KOPT-K1 (cell line): Measurements from ENCODE around the gene LENEP.
"Not testable (repeated sequence)": the region's sequence is repeated elsewhere in the genome, so short reads cannot be mapped to it uniquely, and the experiment has no call there.

Source experiments
- H3K27ac ChIP-seq: fragments of 200-600 bp; sonication (generic); 2 replicates; pipeline ENCODE4 v1.5.1; 2016; ENCODE audit warnings: antibody characterized with exemption, mild to moderate bottlenecking, low read depth, low read length; ENCODE audit not compliant: poor library complexity, severe bottlenecking
- H3K36me3 ChIP-seq: fragments of 200-600 bp; sonication (generic); 2 replicates; pipeline ENCODE4 v1.5.1; 2017; ENCODE audit warnings: antibody characterized with exemption, mild to moderate bottlenecking, low read length, moderate library complexity; ENCODE audit not compliant: insufficient read depth
- H3K9me3 ChIP-seq: fragments of 200-600 bp; sonication (generic); 2 replicates; pipeline ENCODE4 v1.5.1; 2017; ENCODE audit warnings: antibody characterized with exemption, low read length, mild to moderate bottlenecking; ENCODE audit not compliant: insufficient read depth, poor library complexity, severe bottlenecking

The LENEP gene

GRCh38 chr1:154969246-154969645 is 24.1 kb upstream of the LENEP start:
- H3K9me3 ChIP-seq, result no peaks in the 10 kb centered on the region
- H3K36me3 ChIP-seq, result peaks cover 61% of the 10 kb centered on the region
- H3K27ac ChIP-seq, result no peak overlapping the region

GRCh38 chr1:154969860-154970452 is 23.4 kb upstream of the LENEP start:
- Histone ChIP-seq H3K27ac (no peak overlapping the region), H3K9me3 (no peaks in the 10 kb centered on the region), H3K36me3 (peaks cover 54% of the 10 kb centered on the region)

GRCh38 chr1:154970631-154971340 is 22.6 kb upstream of the LENEP start, which contains the start of gene SHC1:
Gene SHC1, minus strand, starts transcription at chr1:154970747. Its CDS starts 221 bp downstream, at chr1:154970526.
- Histone ChIP-seq H3K9me3 (no peaks in the 10 kb centered on the region), H3K27ac (no peak within 1 kb of the TSS), H3K36me3 (peaks cover 46% of the 10 kb centered on the region)

- no peaks in the 10 kb centered on the region for H3K9me3 ChIP-seq
- no peak overlapping the region for H3K27ac ChIP-seq
- H3K36me3 ChIP-seq, result peaks cover 39% of the 10 kb centered on the region
These were observed 21.9 kb upstream of the LENEP start for GRCh38 chr1:154971341-154971998.

GRCh38 chr1:154972213-154972516 is 21.2 kb upstream of the LENEP start:
- Histone ChIP-seq H3K27ac (no peak overlapping the region), H3K36me3 (peaks cover 34% of the 10 kb centered on the region), H3K9me3 (no peaks in the 10 kb centered on the region)

GRCh38 chr1:154972517-154973343 is 20.7 kb upstream of the LENEP start:
- Histone ChIP-seq H3K27ac (no peak overlapping the region), H3K9me3 (no peaks in the 10 kb centered on the region), H3K36me3 (peaks cover 34% of the 10 kb centered on the region)

- peaks cover 34% of the 10 kb centered on the region for H3K36me3 ChIP-seq
- no peaks in the 10 kb centered on the region for H3K9me3 ChIP-seq
- H3K27ac ChIP-seq, result peak overlapping the region; percentile 92
These were observed 19.9 kb upstream of the LENEP start for GRCh38 chr1:154973344-154974101.

- Histone ChIP-seq H3K27ac (peak within 1 kb of the TSS; percentile 92), H3K36me3 (peaks cover 33% of the 10 kb centered on the region), H3K9me3 (no peaks in the 10 kb centered on the region)
These were observed 19.1 kb upstream of the LENEP start, which contains the start of gene CKS1B for GRCh38 chr1:154974102-154974807. Gene CKS1B, plus strand, starts transcription at chr1:154974681. Its CDS starts 65 bp downstream, at chr1:154974746.

GRCh38 chr1:154974808-154975408 is 18.5 kb upstream of the LENEP start:
- Histone ChIP-seq H3K27ac (peak overlapping the region; percentile 92), H3K36me3 (peaks cover 33% of the 10 kb centered on the region), H3K9me3 (no peaks in the 10 kb centered on the region)

GRCh38 chr1:154975409-154976059 is 17.9 kb upstream of the LENEP start:
- Histone ChIP-seq H3K27ac (peak overlapping the region; percentile 92), H3K36me3 (peaks cover 39% of the 10 kb centered on the region), H3K9me3 (no peaks in the 10 kb centered on the region)

- H3K36me3 ChIP-seq, result peaks cover 43% of the 10 kb centered on the region
- not testable (repeated sequence) for H3K9me3 ChIP-seq, H3K27ac ChIP-seq
These were observed 15.6 kb upstream of the LENEP start for GRCh38 chr1:154977762-154978161.

GRCh38 chr1:154978360-154978759 is 15.0 kb upstream of the LENEP start:
- no peaks in the 10 kb centered on the region for H3K9me3 ChIP-seq
- H3K27ac ChIP-seq, result no peak overlapping the region
- peaks cover 42% of the 10 kb centered on the region for H3K36me3 ChIP-seq

- no peaks in the 10 kb centered on the region for H3K9me3 ChIP-seq
- H3K27ac ChIP-seq, result peak overlapping the region; percentile 59
- H3K36me3 ChIP-seq, result peaks cover 48% of the 10 kb centered on the region
These were observed 11.0 kb upstream of the LENEP start for GRCh38 chr1:154982341-154982740.
